PFSK-1 (cell line): ENCODE measurements around the gene ALMS1.

ENCODE experiments used
- POLR2AphosphoS5 ChIP-seq: IDR thresholded peaks from 2 replicates; pipeline ENCODE4 v1.6.1; 2012; ENCODE audit warnings: low read depth, mild to moderate bottlenecking, control low read depth, low read length, moderate library complexity
- TAF1 ChIP-seq: IDR thresholded peaks from 2 replicates; pipeline ENCODE4 v1.6.1; 2012; ENCODE audit warnings: low read length, control low read depth, borderline replicate concordance; ENCODE audit not compliant: insufficient read depth

DNA sequence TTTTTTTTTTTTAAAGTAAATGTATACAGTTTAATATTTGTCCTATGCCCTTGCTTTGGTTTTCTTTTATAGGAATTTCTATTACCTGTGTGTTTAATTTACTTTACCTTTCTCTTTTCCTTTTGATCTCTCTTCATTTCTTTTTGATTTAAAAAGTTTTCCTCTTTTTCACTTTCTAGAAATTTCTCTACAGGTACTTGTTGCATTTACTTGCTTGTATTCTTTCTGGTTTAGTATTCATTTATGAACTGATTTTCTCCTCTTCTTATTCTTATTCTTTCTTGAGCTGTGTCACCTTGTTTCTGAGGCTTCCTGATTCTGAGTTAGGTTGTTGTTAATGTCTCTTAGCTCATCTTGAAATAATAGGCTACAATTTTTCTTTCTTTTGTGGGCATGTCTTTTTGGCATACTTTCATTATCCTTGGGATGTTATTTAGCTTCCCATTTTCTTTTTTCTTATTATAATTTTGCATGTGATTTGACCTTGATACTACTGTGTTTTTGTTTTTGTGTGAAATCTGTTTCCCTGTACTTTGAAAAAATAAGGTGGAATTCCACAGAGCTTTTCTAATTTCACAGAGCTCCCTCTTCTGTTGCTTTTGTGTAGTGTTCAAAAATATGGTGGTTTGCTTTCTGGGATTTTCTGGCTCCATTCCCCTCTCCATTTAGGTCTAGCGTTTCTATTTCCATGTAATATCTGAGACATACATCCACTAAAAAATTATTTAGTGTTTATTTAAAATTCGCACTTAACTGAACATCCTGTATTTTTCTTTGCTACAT is 25.5 kb upstream of the ALMS1 start:
- TF ChIP-seq TAF1 (no peak), POLR2AphosphoS5 (no peak)
